Myometrial cell (primary cell): ENCODE results near the gene KCNK1. TPM values are rescaled to one million over a fixed set of nuclear protein-coding genes. Genes with fewer than 3 reads are reported as not detected.

Source experiments
- total RNA-seq: library from RNA; depleted of rRNA; stranded (reverse); fragments of >200 nt; gene quantifications from 2 replicates; pipeline ENCODE4 v1.2.3, GENCODE V29; 2015

Gene KCNK1
- total RNA-seq, result 8.9 and 10.1 TPM in 2 replicates

GRCh38 chr1:233613252-233614172, at the start of gene KCNK1:
TSS of gene KCNK1 (plus strand) at chr1:233614106. CDS start at chr1:233614172, 66 bp downstream.

